ENCODE measurements around the gene COMMD1.

The COMMD1 gene

GRCh38 chr2:62054029-62054791, 148.7 kb downstream of the COMMD1 start:
- no peak for TF ChIP-seq OSR1 (CRISPR knock-in tag; IDR thresholded peaks at IDR 0.05)
- no peak for TF ChIP-seq ESRRG (CRISPR knock-in tag; IDR thresholded peaks at IDR 0.05)
- no peak for TF ChIP-seq PATZ1 (CRISPR knock-in tag; IDR thresholded peaks at IDR 0.05; ENCODE audit: borderline replicate concordance)
- ATAC-seq: no peak

GRCh38 chr2:62054916-62055450, 149.5 kb downstream of the COMMD1 start:
- ATAC-seq: no peak
- TF ChIP-seq POU6F1 (CRISPR knock-in tag; IDR thresholded peaks at IDR 0.05; ENCODE audit: borderline replicate concordance, low read depth): no peak
- TF ChIP-seq GLIS3 (CRISPR knock-in tag; IDR thresholded peaks at IDR 0.05): no peak
- TF ChIP-seq RARB (CRISPR knock-in tag; IDR thresholded peaks at IDR 0.05): no peak

- TF ChIP-seq CSRNP3 (CRISPR knock-in tag; IDR thresholded peaks at IDR 0.05) (no peak), CREB5 (CRISPR knock-in tag; IDR thresholded peaks at IDR 0.05; ENCODE audit: low read depth) (no peak), TCF4 (CRISPR knock-in tag; IDR thresholded peaks at IDR 0.05; ENCODE audit: borderline replicate concordance) (no peak), PPARA (CRISPR knock-in tag; IDR thresholded peaks at IDR 0.05; ENCODE audit: borderline replicate concordance) (no peak), ZNF565 (CRISPR knock-in tag; conservative IDR thresholded peaks at IDR 0.05; ENCODE audit: low read depth) (no peak), TSHZ2 (CRISPR knock-in tag; IDR thresholded peaks at IDR 0.05) (no peak), SNAI2 (CRISPR knock-in tag; IDR thresholded peaks at IDR 0.05) (no peak), ZNF70 (CRISPR knock-in tag; IDR thresholded peaks at IDR 0.05) (no peak)
- no peak for ATAC-seq
These were observed 150.4 kb downstream of the COMMD1 start for GRCh38 chr2:62055724-62056336.

- no peak for ATAC-seq
- TF ChIP-seq GLIS3 (CRISPR knock-in tag; IDR thresholded peaks at IDR 0.05): no peak
- no peak for TF ChIP-seq SNAI2 (CRISPR knock-in tag; IDR thresholded peaks at IDR 0.05)
- TF ChIP-seq ARNTL (CRISPR knock-in tag; IDR thresholded peaks at IDR 0.05; ENCODE audit: borderline replicate concordance, low read depth): no peak
- TF ChIP-seq CREB5 (CRISPR knock-in tag; IDR thresholded peaks at IDR 0.05; ENCODE audit: low read depth): no peak
- no peak for TF ChIP-seq ISL1 (CRISPR knock-in tag; IDR thresholded peaks at IDR 0.05)
- TF ChIP-seq PPARA (CRISPR knock-in tag; IDR thresholded peaks at IDR 0.05; ENCODE audit: borderline replicate concordance): no peak
- TF ChIP-seq CSRNP3 (CRISPR knock-in tag; IDR thresholded peaks at IDR 0.05): no peak
- no peak for TF ChIP-seq OSR1 (CRISPR knock-in tag; IDR thresholded peaks at IDR 0.05)
- TF ChIP-seq TSHZ2 (CRISPR knock-in tag; IDR thresholded peaks at IDR 0.05): no peak
- TF ChIP-seq ZNF8 (CRISPR knock-in tag; IDR thresholded peaks at IDR 0.05): no peak
- TF ChIP-seq ZFP3 (CRISPR knock-in tag; IDR thresholded peaks at IDR 0.05): no peak
These were observed 150.9 kb downstream of the COMMD1 start for GRCh38 chr2:62056341-62056740.

Measured in SK-N-SH treated with all-trans-retinoic acid at 6 μM for 48 hours (cell line).